HEK293 (cell line): ENCODE measurements around the gene METTL25B.

Experiments
- CTCF ChIA-PET: fragments of 350-600 bp; formaldehyde crosslinking; extraction: SDS; loops from one replicate; lab custom pipeline; 2021; ENCODE audit warnings: antibody characterized with exemption; lab: Yijun Ruan, JAX
- POLR2A ChIA-PET: fragments of 300-600 bp; formaldehyde crosslinking; extraction: SDS; loops from one replicate; lab custom pipeline; 2020; ENCODE audit warnings: antibody characterized with exemption, inconsistent platforms; lab: Yijun Ruan, JAX
- H3K27ac ChIP-seq: fragments of 200-500 bp; sonication (Bioruptor generic); 2 replicates; pipeline ENCODE4 v1.5.1; 2014; ENCODE audit warnings: low read depth, low read length, control low read depth, inconsistent platforms; ENCODE audit errors: extremely low read depth
- H3K36me3 ChIP-seq, 2 experiments: fragments of 200-500 bp in 1 of 2; sonication (Bioruptor generic) in 1 of 2; 1 replicate in 1 of 2; 2 replicates in 1 of 2; pipeline ENCODE4 v1.5.1; 2014 to 2017; ENCODE audit warnings: inconsistent platforms in 2 of 2, low read length in 2 of 2; ENCODE audit not compliant: control insufficient read depth in 2 of 2, insufficient read depth in 1 of 2
- H3K4me1 ChIP-seq: fragments of 200-500 bp; sonication (Bioruptor generic); 2 replicates; pipeline ENCODE4 v1.5.1; 2014; ENCODE audit warnings: mild to moderate bottlenecking, low read length, inconsistent platforms; ENCODE audit not compliant: control insufficient read depth, insufficient read depth
- H3K4me3 ChIP-seq: 2 replicates; pipeline ENCODE4 v1.5.1; 2011; ENCODE audit warnings: low read depth, mild to moderate bottlenecking, control low read depth, low read length, moderate library complexity
- H3K9me3 ChIP-seq: fragments of 200-500 bp; sonication (Bioruptor generic); 2 replicates; pipeline ENCODE4 v1.5.1; 2014; ENCODE audit warnings: low read depth, low read length, inconsistent platforms; ENCODE audit not compliant: control insufficient read depth, insufficient read depth
- ATF2 ChIP-seq: fragments of 450-650 bp; formaldehyde crosslinking; IDR thresholded peaks from 2 replicates; pipeline ENCODE4 v1.5.1; 2016; ENCODE audit warnings: missing biosample characterization, missing genetic modification characterization, low read depth
- BCL11A ChIP-seq: fragments of 450-650 bp; formaldehyde crosslinking; IDR thresholded peaks from 2 replicates; pipeline ENCODE4 v1.5.1; 2016; ENCODE audit warnings: low read depth, missing biosample characterization, missing genetic modification characterization
- GLI4 ChIP-seq: fragments of 450-650 bp; formaldehyde crosslinking; IDR thresholded peaks from 2 replicates; pipeline ENCODE4 v1.5.1; 2016; ENCODE audit warnings: missing biosample characterization, missing genetic modification characterization
- GLIS1 ChIP-seq: fragments of 450-650 bp; formaldehyde crosslinking; IDR thresholded peaks from 2 replicates; pipeline ENCODE4 v1.5.1; 2016; ENCODE audit warnings: missing biosample characterization, missing genetic modification characterization
- KLF16 ChIP-seq: fragments of 450-650 bp; formaldehyde crosslinking; IDR thresholded peaks from 2 replicates; pipeline ENCODE4 v1.5.1; 2017; ENCODE audit warnings: missing biosample characterization, missing genetic modification characterization
- KLF7 ChIP-seq: fragments of 450-650 bp; formaldehyde crosslinking; IDR thresholded peaks from 2 replicates; pipeline ENCODE4 v1.5.1; 2016; ENCODE audit warnings: missing biosample characterization, missing genetic modification characterization, borderline replicate concordance
- MZF1 ChIP-seq: fragments of 450-650 bp; formaldehyde crosslinking; IDR thresholded peaks from 2 replicates; pipeline ENCODE4 v1.5.1; 2017; ENCODE audit warnings: missing biosample characterization, missing genetic modification characterization, borderline replicate concordance
- SP2 ChIP-seq: fragments of 450-650 bp; formaldehyde crosslinking; IDR thresholded peaks from 2 replicates; pipeline ENCODE4 v1.5.1; 2016; ENCODE audit warnings: missing biosample characterization, missing genetic modification characterization
- ZBTB20 ChIP-seq: fragments of 450-650 bp; formaldehyde crosslinking; IDR thresholded peaks from 2 replicates; pipeline ENCODE4 v1.5.1; 2016; ENCODE audit warnings: missing biosample characterization, missing genetic modification characterization
- ZNF155 ChIP-seq: fragments of 450-650 bp; formaldehyde crosslinking; IDR thresholded peaks from 2 replicates; pipeline ENCODE4 v1.5.1; 2016; ENCODE audit warnings: missing biosample characterization, missing genetic modification characterization
- ZNF174 ChIP-seq: fragments of 450-650 bp; formaldehyde crosslinking; IDR thresholded peaks from 2 replicates; pipeline ENCODE4 v1.5.0; 2017; ENCODE audit warnings: missing biosample characterization, mild to moderate bottlenecking, missing genetic modification characterization
- ZNF239 ChIP-seq: fragments of 450-650 bp; formaldehyde crosslinking; IDR thresholded peaks from 2 replicates; pipeline ENCODE4 v1.5.1; 2016; ENCODE audit warnings: missing biosample characterization, missing genetic modification characterization
- ZNF266 ChIP-seq: fragments of 450-650 bp; formaldehyde crosslinking; IDR thresholded peaks from 2 replicates; pipeline ENCODE4 v1.5.1; 2016; ENCODE audit warnings: missing biosample characterization, missing genetic modification characterization, low read depth
- ZNF37A ChIP-seq: fragments of 450-650 bp; IDR thresholded peaks from 2 replicates; pipeline ENCODE4 v1.5.1; 2018; ENCODE audit warnings: missing biosample characterization, missing genetic modification characterization
- ZNF391 ChIP-seq: fragments of 450-650 bp; formaldehyde crosslinking; IDR thresholded peaks from 2 replicates; pipeline ENCODE4 v1.5.1; 2016; ENCODE audit warnings: low read depth, missing biosample characterization, missing genetic modification characterization, borderline replicate concordance
- ZNF394 ChIP-seq: fragments of 450-650 bp; formaldehyde crosslinking; IDR thresholded peaks from 2 replicates; pipeline ENCODE4 v1.5.1; 2016; ENCODE audit warnings: missing biosample characterization, missing genetic modification characterization, mild to moderate bottlenecking, moderate library complexity, borderline replicate concordance
- ZNF518A ChIP-seq: fragments of 450-650 bp; formaldehyde crosslinking; conservative IDR thresholded peaks from 2 replicates; pipeline ENCODE4 v1.5.1; 2016; ENCODE audit warnings: low read depth, missing biosample characterization, missing genetic modification characterization
- ZNF555 ChIP-seq: fragments of 450-650 bp; formaldehyde crosslinking; conservative IDR thresholded peaks from 2 replicates; pipeline ENCODE4 v1.5.1; 2017; ENCODE audit warnings: missing biosample characterization, mild to moderate bottlenecking, missing genetic modification characterization, inconsistent platforms
- ZNF560 ChIP-seq: fragments of 450-650 bp; formaldehyde crosslinking; IDR thresholded peaks from 2 replicates; pipeline ENCODE4 v1.5.1; 2017; ENCODE audit warnings: missing biosample characterization, missing genetic modification characterization, borderline replicate concordance
- ZNF580 ChIP-seq: fragments of 450-650 bp; formaldehyde crosslinking; IDR thresholded peaks from 2 replicates; pipeline ENCODE4 v1.5.1; 2016; ENCODE audit warnings: missing biosample characterization, missing genetic modification characterization
- ZNF600 ChIP-seq: fragments of 450-650 bp; formaldehyde crosslinking; IDR thresholded peaks from 2 replicates; pipeline ENCODE4 v1.5.1; 2016; ENCODE audit warnings: missing biosample characterization, missing genetic modification characterization
- ZNF677 ChIP-seq: fragments of 450-650 bp; IDR thresholded peaks from 2 replicates; pipeline ENCODE4 v1.5.0; 2018; ENCODE audit warnings: missing biosample characterization, mild to moderate bottlenecking, missing genetic modification characterization, moderate library complexity
- ZNF692 ChIP-seq: fragments of 450-650 bp; formaldehyde crosslinking; IDR thresholded peaks from 2 replicates; pipeline ENCODE4 v1.5.1; 2016; ENCODE audit warnings: missing biosample characterization, missing genetic modification characterization
- ZNF707 ChIP-seq: fragments of 450-650 bp; formaldehyde crosslinking; IDR thresholded peaks from 2 replicates; pipeline ENCODE4 v1.5.1; 2016; ENCODE audit warnings: missing biosample characterization, missing genetic modification characterization
- ZNF785 ChIP-seq: fragments of 450-650 bp; formaldehyde crosslinking; IDR thresholded peaks from 2 replicates; pipeline ENCODE4 v1.5.1; 2016; ENCODE audit warnings: missing biosample characterization, missing genetic modification characterization
- ZSCAN4 ChIP-seq: fragments of 450-650 bp; formaldehyde crosslinking; IDR thresholded peaks from 2 replicates; pipeline ENCODE4 v1.5.1; 2017; ENCODE audit warnings: missing biosample characterization, missing genetic modification characterization
- TF ChIP-seq, protein P1 (sequence below): fragments of 450-650 bp; IDR thresholded peaks from 2 replicates; pipeline ENCODE4 v1.5.1; 2018; ENCODE audit warnings: missing biosample characterization, mild to moderate bottlenecking, missing genetic modification characterization

Gene METTL25B

DNA sequence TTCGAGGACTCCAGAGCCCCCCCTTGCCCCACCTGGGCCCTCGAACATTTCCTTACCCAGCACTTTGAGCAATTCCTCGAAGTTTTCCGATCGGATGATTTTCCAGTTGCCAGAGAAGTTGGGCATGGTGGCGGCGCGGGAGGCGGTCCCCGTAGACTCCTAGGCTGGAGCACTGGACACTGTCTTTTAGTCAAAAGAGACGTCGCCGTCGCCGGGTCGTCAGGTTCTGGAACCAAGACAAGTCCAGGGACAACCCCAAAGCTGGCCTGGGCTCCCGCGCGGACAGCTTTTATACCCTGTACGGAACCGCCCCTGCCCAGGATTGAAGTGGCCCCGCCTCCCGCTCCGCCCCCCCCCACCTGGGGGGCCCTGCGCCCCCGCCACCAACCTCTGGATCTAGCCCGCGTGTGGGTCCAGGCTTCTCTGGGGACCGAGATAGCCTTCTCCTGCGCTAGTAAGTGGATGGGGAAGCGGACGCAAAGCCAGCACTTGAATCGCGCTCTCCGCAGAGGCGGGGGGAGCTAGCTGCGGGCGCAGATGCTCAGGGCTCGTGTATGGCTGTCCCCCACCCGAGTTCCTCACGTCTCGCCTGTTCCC, 22.9 kb upstream of the METTL25B start, which contains the start of gene CRABP2:
TSS of gene CRABP2 (minus strand) at position 263 of the 597 bp plus-strand sequence. CDS start at position 126, 137 bp downstream.
- ChIA-PET CTCF (interaction anchor here (0.6 to 20.2 kb wide), 28 partner anchors 8 to 259 kb away, joined by 3 to 579 read pairs (median 5); partner anchors contain the start of genes HAPLN2, ISG20L2, METTL25B and NES), POLR2A (interaction anchor here (0.7 to 4.9 kb wide), 6 partner anchors 16 to 185 kb away, joined by 3 to 43 read pairs (median 4); partner anchors contain the start of genes ISG20L2 and METTL25B)
- Histone ChIP-seq H3K4me1 (peaks cover 12% of the 10 kb centered on the region), H3K9me3 (no peaks in the 10 kb centered on the region), H3K36me3 (peaks cover 0 to 9% of the 10 kb centered on the region in 2 experiments; a peak in 1 of 3 replicates), H3K27ac (peak within 1 kb of the TSS; percentile 39; the same call in 1 of the 2 replicates), H3K4me3 (peak within 1 kb of the TSS; percentile 36)
- TF ChIP-seq, protein P1, sequence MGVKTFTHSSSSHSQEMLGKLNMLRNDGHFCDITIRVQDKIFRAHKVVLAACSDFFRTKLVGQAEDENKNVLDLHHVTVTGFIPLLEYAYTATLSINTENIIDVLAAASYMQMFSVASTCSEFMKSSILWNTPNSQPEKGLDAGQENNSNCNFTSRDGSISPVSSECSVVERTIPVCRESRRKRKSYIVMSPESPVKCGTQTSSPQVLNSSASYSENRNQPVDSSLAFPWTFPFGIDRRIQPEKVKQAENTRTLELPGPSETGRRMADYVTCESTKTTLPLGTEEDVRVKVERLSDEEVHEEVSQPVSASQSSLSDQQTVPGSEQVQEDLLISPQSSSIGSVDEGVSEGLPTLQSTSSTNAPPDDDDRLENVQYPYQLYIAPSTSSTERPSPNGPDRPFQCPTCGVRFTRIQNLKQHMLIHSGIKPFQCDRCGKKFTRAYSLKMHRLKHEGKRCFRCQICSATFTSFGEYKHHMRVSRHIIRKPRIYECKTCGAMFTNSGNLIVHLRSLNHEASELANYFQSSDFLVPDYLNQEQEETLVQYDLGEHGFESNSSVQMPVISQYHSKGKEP (tag by site-specific recombination): no peak
- TF ChIP-seq ZSCAN4 (tag by site-specific recombination) (no peak), SP2 (peak; percentile 36), ZNF600 (tag by site-specific recombination) (no peak), GLIS1 (tag by site-specific recombination) (peak; percentile 82), BCL11A (no peak), ZNF155 (tag by site-specific recombination) (no peak), GLI4 (tag by site-specific recombination) (no peak), ZNF266 (tag by site-specific recombination) (no peak), KLF7 (tag by site-specific recombination) (no peak), MZF1 (tag by site-specific recombination) (no peak), KLF16 (no peak), ZNF394 (tag by site-specific recombination) (no peak), ZNF239 (0 out of 2 replicates have a peak, but pooled peaks have one; percentile 10), ZNF37A (tag by site-specific recombination) (no peak), ZNF555 (no peak), ZNF692 (tag by site-specific recombination) (peak; percentile 85), ATF2 (tag by site-specific recombination) (no peak), ZNF560 (tag by site-specific recombination) (no peak), ZNF391 (0 out of 2 replicates have a peak, but pooled peaks have one; percentile 9), ZNF580 (tag by site-specific recombination) (no peak), ZNF174 (no peak), ZNF707 (tag by site-specific recombination) (no peak), ZNF518A (tag by site-specific recombination) (no peak), ZNF677 (tag by site-specific recombination) (no peak), ZNF785 (tag by site-specific recombination) (no peak), ZBTB20 (tag by site-specific recombination) (no peak; the same call in 1 of the 2 replicates)
